NCI-H2196 (cell line): ENCODE measurements around the gene GRK1.
"Not testable (repeated sequence)": the region's sequence is repeated elsewhere in the genome, so short reads cannot be mapped to it uniquely, and the experiment has no call there.

ENCODE experiments used
- DNase-seq: peaks from one replicate; lab custom pipeline; 2025; ENCODE audit not compliant: unreplicated experiment; lab: John Stamatoyannopoulos, UW

Gene GRK1

DNA sequence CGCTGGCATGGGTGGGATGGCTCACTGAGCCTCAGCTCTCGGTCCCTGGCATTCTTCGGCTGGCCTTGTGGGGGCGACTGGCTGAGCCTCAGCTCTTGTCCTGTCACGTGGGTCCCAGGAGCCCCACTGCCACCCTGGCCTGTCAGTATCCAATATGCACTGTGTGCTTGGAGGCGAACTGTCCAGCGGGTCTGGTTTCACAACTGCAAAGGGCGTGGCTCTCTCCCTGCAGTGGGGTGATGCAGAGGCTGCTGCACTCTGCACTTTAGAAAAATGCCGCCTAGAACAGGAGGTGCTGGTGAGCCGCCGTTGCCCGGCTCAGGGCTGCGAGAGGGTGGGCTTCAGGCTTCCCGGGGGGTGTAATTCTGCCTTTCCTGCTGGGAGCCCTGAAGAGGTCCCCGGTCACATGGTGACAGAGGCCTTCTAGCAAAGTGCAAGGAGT lies 75.0 kb downstream of the GRK1 start:
- DNase-seq, result peak; percentile 21

- peak; percentile 21 for DNase-seq
These were observed 75.6 kb downstream of the GRK1 start for GRCh38 chr13:113742445-113743120.

DNA sequence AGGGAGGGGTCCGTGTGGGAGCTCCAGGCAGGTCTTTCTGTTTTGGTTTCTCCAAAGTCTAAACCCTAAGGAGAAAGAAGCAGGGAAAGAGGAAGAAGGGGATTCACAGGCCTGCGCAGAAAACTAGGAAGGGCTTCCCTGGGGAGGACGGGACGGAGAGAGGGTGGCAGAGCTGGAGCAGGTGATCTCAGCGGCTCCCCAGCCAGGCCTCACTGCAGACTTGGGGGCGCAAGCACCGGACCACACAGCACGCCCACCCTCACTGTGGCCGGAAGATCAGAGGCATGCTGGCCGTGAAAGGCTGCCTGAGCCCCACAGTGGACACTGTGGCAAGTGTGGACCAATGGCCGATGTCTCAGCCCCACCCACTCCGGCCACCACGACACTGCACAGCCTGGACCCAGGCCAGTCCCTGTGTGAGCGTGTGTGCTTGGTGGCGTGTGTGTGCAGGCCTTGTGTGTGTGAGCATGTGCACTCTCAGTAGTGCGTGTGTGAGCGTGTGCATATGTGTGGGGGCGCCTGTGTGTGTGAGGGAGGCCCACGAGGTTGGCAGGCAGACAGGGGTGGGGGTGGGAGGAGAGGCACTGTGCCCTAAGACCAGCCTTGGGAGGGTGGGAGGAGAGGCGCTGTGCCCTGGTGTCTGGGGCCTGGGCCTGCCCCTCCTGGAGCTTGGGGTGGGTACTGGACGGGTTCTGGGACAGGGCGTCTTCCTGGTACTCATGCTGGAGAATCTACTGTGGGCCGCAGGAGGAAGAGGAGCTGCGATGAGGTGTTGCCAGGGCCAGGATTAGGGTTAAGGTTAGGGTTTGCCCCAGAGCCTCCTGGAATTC lies 76.6 kb downstream of the GRK1 start:
- DNase-seq, result no peak

DNA sequence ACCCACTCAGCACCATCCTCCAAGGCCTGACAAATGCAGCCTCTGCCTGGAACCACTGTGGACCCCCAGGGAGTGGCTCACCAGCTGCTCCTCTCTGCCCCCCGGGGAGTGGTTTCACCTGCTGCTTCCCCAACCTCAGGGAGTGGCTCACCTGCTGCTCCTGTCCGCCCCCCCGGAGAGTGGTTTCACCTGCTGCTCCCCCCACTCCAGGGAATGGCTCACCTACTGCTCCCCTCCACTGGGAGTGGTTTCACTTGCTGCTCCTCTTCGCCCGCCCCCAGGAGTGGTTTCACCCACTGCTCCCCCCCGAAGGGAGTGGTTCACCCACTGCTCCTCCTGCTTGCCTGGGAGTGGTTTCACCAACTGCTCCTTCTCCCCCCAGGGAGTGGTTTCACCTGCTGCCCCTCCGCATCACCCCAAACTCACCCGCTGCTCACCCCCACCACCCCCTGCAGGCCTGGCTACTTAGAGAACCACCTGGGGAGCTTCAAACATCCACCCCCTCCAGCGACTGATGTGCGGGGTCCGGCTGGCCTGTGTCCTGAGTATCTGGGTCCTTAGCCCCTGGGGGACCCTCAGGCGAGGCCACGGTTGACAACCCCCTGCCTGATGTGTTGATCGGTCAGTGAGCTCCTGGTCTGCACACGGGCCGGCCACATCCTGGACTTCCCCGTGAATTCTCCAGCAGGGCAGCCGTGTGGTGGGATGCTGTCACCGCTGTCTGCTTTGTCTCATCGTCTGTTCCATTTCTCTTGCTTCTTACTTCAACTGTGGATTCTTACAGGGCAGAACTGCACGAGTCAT lies 77.4 kb downstream of the GRK1 start:
- DNase-seq, result peak; percentile 35

GRCh38 chr13:113745059-113745458 lies 78.0 kb downstream of the GRK1 start:
- DNase-seq, result no peak

DNA sequence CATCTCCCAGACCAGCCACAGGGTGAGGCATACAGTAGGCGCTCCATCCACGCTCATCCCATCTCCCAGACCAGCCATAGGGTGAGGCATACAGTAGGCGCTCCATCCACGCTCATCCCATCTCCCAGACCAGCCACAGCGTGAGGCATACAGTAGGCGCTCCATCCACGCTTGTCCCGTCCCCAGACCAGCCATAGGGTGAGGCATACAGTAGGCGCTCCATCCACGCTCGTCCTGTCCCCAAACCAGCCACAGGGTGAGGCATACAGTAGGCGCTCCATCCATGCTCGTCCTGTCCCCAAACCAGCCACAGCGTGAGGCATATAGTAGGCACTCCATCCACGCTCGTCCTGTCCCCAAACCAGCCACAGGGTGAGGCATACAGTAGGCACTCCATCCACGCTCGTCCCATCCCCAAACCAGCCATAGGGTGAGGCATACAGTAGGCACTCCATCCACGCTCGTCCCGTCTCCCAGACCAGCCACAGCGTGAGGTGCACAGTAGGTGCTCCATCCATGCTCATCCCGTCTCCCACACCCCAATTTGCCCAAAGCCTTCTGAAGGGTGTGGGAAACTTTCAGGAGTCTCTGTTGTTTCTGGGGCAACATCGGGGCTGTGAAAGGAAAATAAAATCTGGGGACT lies 78.6 kb downstream of the GRK1 start:
- DNase-seq, result not testable (repeated sequence)

- no peak for DNase-seq
These were observed 79.1 kb downstream of the GRK1 start for GRCh38 chr13:113746143-113746525.

GRCh38 chr13:113746671-113747070 lies 79.7 kb downstream of the GRK1 start:
- no peak for DNase-seq

GRCh38 chr13:113747291-113747833 lies 80.3 kb downstream of the GRK1 start:
- no peak for DNase-seq

DNA sequence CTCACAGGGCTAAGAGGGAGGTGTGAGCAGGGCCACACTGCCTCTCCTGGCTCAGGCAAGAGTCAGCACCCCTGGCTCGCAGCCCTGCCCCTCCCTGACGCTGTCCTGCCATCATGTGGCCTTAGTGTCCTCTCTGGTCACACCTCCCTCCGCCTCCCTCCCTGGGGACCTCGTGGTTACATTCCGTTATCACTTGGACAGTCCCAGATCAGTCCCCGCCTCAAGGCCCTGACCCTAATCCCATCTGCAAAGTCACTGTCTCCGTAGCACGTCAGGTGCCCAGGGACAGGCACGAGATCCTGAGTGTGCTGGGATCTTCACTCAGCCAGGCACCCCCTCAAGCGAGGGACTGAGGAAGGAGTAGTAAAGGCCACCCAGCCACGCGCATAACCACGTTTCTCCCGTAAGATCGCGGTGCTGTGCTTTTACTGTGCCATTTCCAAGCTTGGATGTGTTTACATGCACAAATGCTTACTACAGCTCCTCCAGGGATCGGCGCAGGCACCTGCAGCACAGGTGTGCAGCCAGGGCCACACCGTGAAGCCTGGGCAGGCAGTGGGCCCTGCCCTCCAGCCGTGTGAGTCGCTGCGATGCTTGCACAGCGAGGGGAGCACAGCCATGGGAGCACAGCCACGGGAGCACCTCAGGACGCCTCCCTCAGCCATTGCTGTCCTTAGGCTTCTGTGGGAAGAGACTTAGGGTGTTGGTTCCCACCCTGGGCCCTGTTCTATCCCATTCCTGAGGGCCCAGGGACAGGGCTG lies 81.3 kb downstream of the GRK1 start:
- no peak for DNase-seq

- DNase-seq, result no peak
These were observed 81.9 kb downstream of the GRK1 start for GRCh38 chr13:113748862-113749451.

- DNase-seq, result no peak
These were observed 82.5 kb downstream of the GRK1 start for GRCh38 chr13:113749507-113749906.

- no peak for DNase-seq
These were observed 82.9 kb downstream of the GRK1 start for GRCh38 chr13:113749967-113750366.

DNA sequence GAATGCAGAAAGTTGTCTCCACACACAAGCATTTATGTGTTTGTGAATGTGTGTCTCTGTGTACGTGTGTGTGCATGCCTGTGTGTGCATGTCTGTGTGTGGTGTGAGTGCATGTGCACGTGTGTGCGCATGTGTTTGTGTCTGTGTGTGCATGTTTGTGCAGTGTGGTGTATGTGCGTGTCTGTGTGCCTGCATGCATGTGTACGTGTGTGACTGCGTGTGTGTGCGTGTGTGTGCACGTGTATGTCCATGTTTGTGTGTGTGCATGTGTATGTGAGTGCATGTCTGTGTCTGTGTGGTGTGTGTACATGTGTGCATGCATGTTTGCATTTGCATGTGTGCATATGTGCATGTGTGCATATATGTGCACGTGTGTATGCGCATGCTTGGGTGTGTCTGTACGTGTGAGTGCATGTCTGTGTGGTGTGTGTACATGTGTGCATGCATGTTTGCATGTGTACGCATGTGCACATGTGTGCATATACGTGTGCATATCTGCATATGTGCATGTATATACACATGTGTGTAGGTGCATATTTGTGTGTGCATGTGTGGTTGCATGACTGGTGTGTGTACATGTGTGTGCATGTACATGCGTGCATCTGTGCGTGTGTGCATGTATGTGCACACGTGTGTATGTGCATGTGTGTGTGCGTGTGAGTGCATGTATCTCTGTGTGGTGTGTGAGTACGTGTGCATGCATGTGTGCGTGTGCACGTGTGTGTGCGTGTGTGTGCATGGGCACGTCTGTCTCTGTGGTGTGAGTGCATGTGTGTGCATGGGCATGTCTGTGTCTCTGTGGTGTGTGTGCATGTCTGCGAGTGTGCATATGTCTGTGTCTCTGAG lies 83.8 kb downstream of the GRK1 start:
- DNase-seq, result no peak

DNA sequence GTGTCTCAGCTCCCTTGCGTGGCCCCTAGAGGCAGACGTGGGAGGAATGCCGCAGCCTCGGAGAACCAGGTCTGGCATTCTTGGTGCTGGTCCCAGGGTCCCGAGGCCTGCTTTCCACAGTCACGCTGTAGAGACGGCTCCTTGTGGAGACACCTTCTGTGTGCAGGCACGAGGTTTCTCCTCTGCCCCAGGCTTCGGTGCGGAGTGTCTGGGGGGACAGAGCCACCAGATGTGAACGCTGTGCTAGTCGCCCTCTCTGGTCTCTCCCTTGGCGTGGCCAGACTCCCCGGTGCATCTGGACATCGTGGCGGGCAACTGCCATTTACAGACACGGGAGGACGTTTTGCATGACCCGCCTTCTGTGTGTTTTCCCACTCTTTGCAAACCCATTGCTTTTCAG lies 84.5 kb downstream of the GRK1 start:
- no peak for DNase-seq

DNA sequence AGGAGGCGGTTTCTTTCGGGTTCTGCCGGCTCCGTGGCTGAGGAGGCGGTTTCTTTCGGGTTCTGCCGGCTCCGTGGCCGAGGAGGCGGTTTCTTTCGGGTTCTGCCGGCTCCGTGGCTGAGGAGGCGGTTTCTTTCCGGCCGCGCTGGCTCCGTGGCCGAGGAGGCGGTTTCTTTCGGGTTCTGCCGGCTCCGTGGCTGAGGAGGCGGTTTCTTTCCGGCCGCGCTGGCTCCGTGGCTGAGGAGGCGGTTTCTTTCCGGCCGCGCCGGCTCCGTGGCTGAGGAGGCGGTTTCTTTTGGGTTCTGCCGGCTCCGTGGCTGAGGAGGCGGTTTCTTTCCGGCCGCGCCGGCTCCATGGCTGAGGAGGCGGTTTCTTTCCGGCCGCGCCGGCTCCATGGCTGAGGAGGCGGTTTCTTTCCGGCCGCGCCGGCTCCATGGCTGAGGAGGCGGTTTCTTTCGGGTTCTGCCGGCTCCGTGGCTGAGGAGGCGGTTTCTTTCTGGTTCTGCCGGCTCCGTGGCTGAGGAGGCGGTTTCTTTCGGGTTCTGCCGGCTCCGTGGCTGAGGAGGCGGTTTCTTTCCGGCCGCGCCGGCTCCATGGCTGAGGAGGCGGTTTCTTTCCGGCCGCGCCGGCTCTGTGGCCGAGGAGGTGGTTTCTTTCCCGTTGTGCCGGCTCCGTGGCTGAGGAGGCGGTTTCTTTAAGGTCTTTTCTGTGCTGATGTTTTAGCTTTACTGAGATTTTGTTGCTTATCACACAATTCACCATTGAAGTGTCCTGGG lies 85.4 kb downstream of the GRK1 start:
- not testable (repeated sequence) for DNase-seq

DNA sequence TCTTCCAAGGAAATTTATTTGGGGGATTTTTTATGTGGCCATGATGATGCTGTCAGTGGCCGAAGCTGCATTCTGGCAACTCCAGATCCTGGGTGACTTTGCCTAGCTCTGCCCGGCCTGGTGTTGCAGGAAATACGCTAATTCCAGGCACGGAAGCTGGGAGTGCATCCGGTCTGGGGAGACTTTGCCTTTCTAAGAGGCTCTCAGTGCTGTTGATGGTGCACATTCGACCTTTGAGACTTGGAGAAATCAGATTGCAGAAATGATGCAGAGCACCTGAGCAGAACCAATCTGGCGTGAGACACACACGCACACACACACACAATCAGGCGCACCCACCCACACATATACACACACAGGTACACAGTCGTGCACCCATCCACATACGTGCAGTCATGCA lies 86.2 kb downstream of the GRK1 start:
- no peak for DNase-seq

GRCh38 chr13:113754242-113754641 lies 87.2 kb downstream of the GRK1 start:
- DNase-seq, result no peak
